PC-9 (cell line): ENCODE data around the gene KIAA2012.

ENCODE experiments used
- EZH2 ChIP-seq: fragments of 200-600 bp; sonication (generic); IDR thresholded peaks from 2 replicates; pipeline ENCODE4 v1.8.0; 2017; ENCODE audit warnings: antibody characterized with exemption, low read depth
- TF ChIP-seq, protein P1 (sequence below): fragments of 200-600 bp; sonication (generic); conservative IDR thresholded peaks from 2 replicates; pipeline ENCODE4 v1.6.1; 2017; ENCODE audit warnings: mixed run types, antibody characterized with exemption, mild to moderate bottlenecking, moderate library complexity

DNA sequence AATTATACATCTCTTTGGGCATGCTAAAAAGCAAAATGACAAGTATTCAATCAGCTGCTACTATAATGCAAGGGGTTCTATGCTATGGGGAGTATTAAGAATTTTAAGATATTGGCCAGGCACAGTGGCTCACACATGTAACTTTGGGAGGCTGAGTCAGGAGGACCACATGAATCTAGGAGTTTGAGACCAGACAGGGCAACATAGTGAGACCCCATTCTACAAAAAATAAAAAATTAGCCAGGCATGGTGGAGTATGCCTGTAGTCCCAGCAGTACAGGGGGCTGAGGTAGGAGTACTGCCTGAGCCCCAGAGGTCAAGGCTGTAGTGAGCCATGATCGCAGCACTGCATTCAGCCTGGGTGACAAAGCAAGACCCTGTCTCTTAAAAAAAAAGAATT lies 5.5 kb upstream of the KIAA2012 start:
- TF ChIP-seq, protein P1, sequence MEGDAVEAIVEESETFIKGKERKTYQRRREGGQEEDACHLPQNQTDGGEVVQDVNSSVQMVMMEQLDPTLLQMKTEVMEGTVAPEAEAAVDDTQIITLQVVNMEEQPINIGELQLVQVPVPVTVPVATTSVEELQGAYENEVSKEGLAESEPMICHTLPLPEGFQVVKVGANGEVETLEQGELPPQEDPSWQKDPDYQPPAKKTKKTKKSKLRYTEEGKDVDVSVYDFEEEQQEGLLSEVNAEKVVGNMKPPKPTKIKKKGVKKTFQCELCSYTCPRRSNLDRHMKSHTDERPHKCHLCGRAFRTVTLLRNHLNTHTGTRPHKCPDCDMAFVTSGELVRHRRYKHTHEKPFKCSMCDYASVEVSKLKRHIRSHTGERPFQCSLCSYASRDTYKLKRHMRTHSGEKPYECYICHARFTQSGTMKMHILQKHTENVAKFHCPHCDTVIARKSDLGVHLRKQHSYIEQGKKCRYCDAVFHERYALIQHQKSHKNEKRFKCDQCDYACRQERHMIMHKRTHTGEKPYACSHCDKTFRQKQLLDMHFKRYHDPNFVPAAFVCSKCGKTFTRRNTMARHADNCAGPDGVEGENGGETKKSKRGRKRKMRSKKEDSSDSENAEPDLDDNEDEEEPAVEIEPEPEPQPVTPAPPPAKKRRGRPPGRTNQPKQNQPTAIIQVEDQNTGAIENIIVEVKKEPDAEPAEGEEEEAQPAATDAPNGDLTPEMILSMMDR = no peak
- no peak for TF ChIP-seq EZH2
